Activated T-cell treated with anti-CD3 and anti-CD28 coated beads, Interleukin-2, amount 50 U/mL, for 24 hours (primary cell): ENCODE results near the gene DDX11.
"Not testable (repeated sequence)": the region's sequence is repeated elsewhere in the genome, so short reads cannot be mapped to it uniquely, and the experiment has no call there.

Source experiments
- DNase-seq: peaks from one replicate; pipeline ENCODE4 v3.0.0-alpha.2; 2020
- H3K27ac Mint-ChIP-seq: 2 replicates; pipeline ENCODE4 v1.8.0; 2020; ENCODE audit warnings: mild to moderate bottlenecking, mixed read lengths
- H3K27me3 Mint-ChIP-seq: 2 replicates; pipeline ENCODE4 v1.8.0; 2020; ENCODE audit warnings: mixed read lengths
- H3K36me3 Mint-ChIP-seq: 2 replicates; pipeline ENCODE4 v1.8.0; 2020; ENCODE audit warnings: low read depth, mixed read lengths
- H3K4me1 Mint-ChIP-seq: 2 replicates; pipeline ENCODE4 v1.8.0; 2020; ENCODE audit warnings: low read depth, mixed read lengths
- H3K4me3 Mint-ChIP-seq: 2 replicates; pipeline ENCODE4 v1.8.0; 2020; ENCODE audit warnings: mild to moderate bottlenecking, moderate library complexity, mixed read lengths
- H3K9me3 Mint-ChIP-seq: 2 replicates; pipeline ENCODE4 v1.8.0; 2020; ENCODE audit warnings: mixed read lengths

The DDX11 gene

GRCh38 chr12:31099434-31099833 lies 25.8 kb downstream of the DDX11 start:
- H3K9me3 Mint-ChIP-seq, H3K27me3 Mint-ChIP-seq, H3K4me3 Mint-ChIP-seq, H3K27ac Mint-ChIP-seq, DNase-seq, H3K4me1 Mint-ChIP-seq: not testable (repeated sequence)
- peaks cover 86% of the 10 kb centered on the region for H3K36me3 Mint-ChIP-seq

DNA sequence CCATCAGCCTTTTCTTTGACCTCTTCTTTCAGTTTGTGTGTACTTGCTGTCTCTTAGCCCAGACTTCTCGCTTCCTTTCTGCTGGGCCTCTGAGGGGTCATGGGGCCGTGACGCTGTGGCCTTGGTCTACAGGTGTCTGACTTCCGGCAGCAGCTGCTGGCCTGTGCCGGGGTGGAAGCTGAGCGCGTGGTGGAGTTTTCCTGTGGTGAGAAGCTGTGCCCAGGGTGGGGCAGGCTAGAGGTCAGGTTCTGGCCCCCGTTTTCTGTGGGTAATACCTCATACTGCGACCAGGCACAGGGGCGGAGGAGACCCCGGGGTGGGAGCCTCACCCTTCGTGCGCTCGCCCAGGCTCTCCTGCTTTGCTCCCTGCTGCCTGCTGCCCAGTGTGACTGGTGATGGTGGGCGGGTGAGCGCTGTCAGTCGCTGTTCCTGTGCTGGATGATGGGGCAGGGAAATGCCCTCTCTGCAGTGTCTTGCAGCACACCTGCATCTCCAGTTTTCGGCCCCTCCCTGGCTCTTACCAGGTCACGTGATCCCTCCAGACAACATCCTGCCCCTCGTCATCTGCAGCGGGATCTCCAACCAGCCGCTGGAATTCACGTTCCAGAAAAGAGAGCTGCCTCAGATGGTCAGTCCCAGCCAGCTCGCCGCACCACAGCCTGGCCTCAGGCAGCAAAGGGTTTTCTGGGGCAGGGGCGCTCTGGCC lies 27.0 kb downstream of the DDX11 start:
- not testable (repeated sequence) for H3K4me1 Mint-ChIP-seq, DNase-seq, H3K9me3 Mint-ChIP-seq, H3K4me3 Mint-ChIP-seq, H3K27ac Mint-ChIP-seq, H3K27me3 Mint-ChIP-seq
- peaks cover 78% of the 10 kb centered on the region for H3K36me3 Mint-ChIP-seq

DNA sequence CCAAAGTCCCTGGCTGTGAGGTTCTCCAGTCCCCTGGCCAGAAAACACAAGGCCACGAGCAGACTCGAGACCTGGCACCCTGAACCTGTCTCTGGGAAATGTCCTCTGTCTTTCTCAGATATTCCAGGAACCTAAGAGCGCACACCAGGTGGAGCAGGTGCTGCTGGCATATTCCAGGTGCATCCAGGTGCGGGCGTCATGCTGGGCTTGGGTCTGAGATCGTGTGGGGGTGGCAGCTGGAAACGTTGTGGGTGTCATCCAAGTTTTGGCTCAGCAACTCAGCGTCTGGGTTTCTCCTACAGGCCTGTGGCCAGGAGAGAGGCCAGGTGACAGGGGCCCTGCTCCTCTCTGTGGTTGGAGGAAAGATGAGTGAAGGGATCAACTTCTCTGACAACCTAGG lies 28.5 kb downstream of the DDX11 start:
- not testable (repeated sequence) for H3K27ac Mint-ChIP-seq, H3K27me3 Mint-ChIP-seq, DNase-seq, H3K9me3 Mint-ChIP-seq, H3K4me1 Mint-ChIP-seq, H3K4me3 Mint-ChIP-seq
- H3K36me3 Mint-ChIP-seq, result peaks cover 67% of the 10 kb centered on the region

GRCh38 chr12:31102596-31102995 lies 28.9 kb downstream of the DDX11 start:
- not testable (repeated sequence) for H3K9me3 Mint-ChIP-seq, H3K27ac Mint-ChIP-seq, H3K4me1 Mint-ChIP-seq, DNase-seq, H3K4me3 Mint-ChIP-seq, H3K27me3 Mint-ChIP-seq
- peaks cover 66% of the 10 kb centered on the region for H3K36me3 Mint-ChIP-seq

DNA sequence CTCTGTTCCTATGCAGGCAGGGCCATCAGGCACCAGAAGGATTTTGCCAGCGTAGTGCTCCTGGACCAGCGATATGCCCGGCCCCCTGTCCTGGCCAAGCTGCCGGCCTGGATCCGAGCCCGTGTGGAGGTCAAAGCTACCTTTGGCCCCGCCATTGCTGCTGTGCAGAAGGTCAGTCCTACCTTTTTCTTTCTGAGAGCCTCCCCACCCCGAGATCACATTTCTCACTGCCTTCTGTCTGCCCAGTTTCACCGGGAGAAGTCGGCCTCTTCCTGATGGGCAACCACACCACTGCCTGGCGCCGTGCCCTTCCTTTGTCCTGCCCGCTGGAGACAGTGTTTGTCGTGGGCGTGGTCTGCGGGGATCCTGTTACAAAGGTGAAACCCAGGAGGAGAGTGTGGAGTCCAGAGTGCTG lies 29.9 kb downstream of the DDX11 start:
- DNase-seq, H3K27me3 Mint-ChIP-seq, H3K4me3 Mint-ChIP-seq, H3K4me1 Mint-ChIP-seq, H3K27ac Mint-ChIP-seq, H3K9me3 Mint-ChIP-seq: not testable (repeated sequence)
- H3K36me3 Mint-ChIP-seq, result peaks cover 57% of the 10 kb centered on the region

GRCh38 chr12:31104220-31104619 lies 30.6 kb downstream of the DDX11 start:
- H3K27ac Mint-ChIP-seq, H3K27me3 Mint-ChIP-seq, H3K9me3 Mint-ChIP-seq, H3K4me1 Mint-ChIP-seq, DNase-seq, H3K4me3 Mint-ChIP-seq: not testable (repeated sequence)
- H3K36me3 Mint-ChIP-seq, result peaks cover 54% of the 10 kb centered on the region

GRCh38 chr12:31104773-31105172 lies 31.1 kb downstream of the DDX11 start:
- H3K27me3 Mint-ChIP-seq, H3K9me3 Mint-ChIP-seq, DNase-seq, H3K4me1 Mint-ChIP-seq, H3K27ac Mint-ChIP-seq, H3K4me3 Mint-ChIP-seq: not testable (repeated sequence)
- peaks cover 51% of the 10 kb centered on the region for H3K36me3 Mint-ChIP-seq

GRCh38 chr12:31105668-31106067 lies 32.0 kb downstream of the DDX11 start:
- Mint-ChIP-seq H3K9me3 (no peaks in the 10 kb centered on the region), H3K27ac (no peak overlapping the region), H3K27me3 (peaks cover 3% of the 10 kb centered on the region), H3K4me3 (no peak overlapping the region), H3K36me3 (peaks cover 44% of the 10 kb centered on the region), H3K4me1 (no peaks in the 10 kb centered on the region)
- DNase-seq, result no peak

DNA sequence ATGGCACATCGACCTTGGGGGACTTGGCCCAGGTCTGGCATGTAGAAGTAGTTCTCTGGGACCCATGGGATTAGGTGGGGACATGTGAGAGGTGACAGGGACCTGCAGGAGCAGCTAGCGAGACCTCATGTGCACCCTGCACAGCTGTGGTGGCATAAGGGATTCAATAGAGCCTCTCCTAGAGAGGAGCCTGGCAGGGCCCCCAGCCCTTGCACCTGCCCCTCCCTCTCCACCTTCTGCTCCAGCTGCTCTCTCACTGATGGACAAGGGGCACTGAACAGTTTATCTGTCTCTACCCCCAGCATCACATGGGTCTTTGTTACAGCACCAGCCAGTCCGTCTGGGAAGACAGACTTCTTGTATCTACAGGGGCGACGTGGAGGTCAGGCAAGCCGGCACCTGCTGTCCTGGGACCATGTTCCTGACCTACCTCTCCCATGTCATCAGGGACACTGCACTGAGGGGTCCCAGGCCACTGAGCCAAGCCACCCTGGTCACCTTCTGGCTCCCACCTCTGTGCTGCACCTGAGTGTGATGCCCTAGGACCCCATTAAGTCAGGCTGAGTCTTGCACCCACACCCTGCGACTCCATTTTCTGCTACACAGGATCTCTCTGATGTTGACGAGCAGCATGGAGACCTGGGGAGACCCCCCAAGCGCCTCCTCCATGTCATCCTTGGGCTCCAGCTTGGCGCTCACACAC lies 32.6 kb downstream of the DDX11 start:
- Mint-ChIP-seq H3K27ac (no peak overlapping the region), H3K36me3 (peaks cover 38% of the 10 kb centered on the region), H3K9me3 (no peaks in the 10 kb centered on the region), H3K4me1 (no peaks in the 10 kb centered on the region), H3K4me3 (no peak overlapping the region), H3K27me3 (peaks cover 7% of the 10 kb centered on the region)
- DNase-seq, result no peak

DNA sequence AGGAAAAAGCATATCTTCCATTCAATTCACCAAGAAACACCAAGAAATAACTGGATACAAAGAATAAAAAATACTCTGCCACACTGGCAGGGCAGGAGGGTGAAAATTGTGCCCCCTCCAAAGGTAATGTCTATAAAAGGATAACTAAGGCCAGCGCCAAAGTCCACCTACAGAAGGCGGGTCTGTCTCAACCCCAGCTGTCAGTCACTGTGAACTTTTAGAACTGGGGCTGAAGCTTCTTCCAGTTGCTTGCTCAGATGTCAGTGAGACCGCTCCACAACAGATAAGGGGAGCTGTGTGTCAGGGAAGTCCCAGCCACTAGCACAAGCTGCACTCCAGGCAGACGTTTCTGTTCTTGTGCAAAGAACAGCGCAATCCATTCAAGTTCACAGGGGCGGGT lies 36.1 kb downstream of the DDX11 start:
- H3K27ac Mint-ChIP-seq, H3K9me3 Mint-ChIP-seq, H3K4me3 Mint-ChIP-seq, DNase-seq, H3K36me3 Mint-ChIP-seq, H3K4me1 Mint-ChIP-seq: not testable (repeated sequence)
- H3K27me3 Mint-ChIP-seq, result peaks cover 13% of the 10 kb centered on the region

GRCh38 chr12:31110263-31110662 lies 36.6 kb downstream of the DDX11 start:
- H3K9me3 Mint-ChIP-seq, H3K4me3 Mint-ChIP-seq, H3K4me1 Mint-ChIP-seq, H3K36me3 Mint-ChIP-seq, DNase-seq, H3K27ac Mint-ChIP-seq: not testable (repeated sequence)
- peaks cover 16% of the 10 kb centered on the region for H3K27me3 Mint-ChIP-seq

- DNase-seq, H3K4me3 Mint-ChIP-seq, H3K9me3 Mint-ChIP-seq, H3K36me3 Mint-ChIP-seq, H3K27ac Mint-ChIP-seq: not testable (repeated sequence)
- peaks cover 34% of the 10 kb centered on the region for H3K27me3 Mint-ChIP-seq
- H3K4me1 Mint-ChIP-seq, result peaks cover 13% of the 10 kb centered on the region
These were observed 41.5 kb downstream of the DDX11 start for GRCh38 chr12:31115092-31115601.

GRCh38 chr12:31116846-31117202 lies 43.2 kb downstream of the DDX11 start:
- H3K4me3 Mint-ChIP-seq, result peak overlapping the region; percentile 73
- not testable (repeated sequence) for H3K36me3 Mint-ChIP-seq

DNA sequence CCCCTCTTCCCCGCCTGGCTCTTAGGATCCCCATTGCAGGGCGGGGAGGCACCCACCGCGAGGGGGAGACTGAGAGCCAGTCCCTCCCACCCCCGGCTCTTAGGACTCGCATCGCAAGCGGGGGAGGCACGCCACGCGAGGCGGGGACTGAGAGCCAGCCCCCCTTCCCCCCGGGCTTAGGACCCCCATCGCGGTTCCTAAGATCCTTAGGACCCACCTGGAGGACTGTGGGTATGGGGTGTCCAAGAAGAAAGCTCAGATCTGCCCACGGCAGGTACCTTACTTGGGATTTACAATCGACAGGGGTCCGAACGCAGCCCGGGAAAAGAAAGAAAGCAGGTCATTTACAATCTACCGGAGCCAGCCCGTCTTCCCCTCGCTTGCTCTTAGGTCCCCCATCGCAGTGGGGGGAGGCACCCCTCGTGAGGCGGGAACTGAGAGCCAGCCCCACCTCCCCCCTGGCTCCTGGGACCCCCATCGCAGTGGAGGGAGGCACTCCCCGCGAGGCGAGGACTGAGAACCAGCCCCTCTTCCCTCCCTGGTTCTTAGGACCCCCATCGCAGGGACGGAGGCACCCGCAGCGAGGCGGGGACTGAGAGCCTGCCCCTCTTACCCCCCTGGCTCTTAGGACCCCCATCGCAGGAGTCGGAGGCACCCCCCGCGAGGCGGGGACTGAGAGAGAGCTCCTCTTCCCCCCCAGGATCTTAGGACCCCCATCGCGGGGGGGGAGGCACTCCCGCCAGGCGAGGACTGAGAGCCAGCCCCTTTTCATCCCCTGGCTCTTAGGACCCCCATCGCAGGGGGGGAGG lies 43.7 kb downstream of the DDX11 start:
- peak overlapping the region; percentile 73 for H3K4me3 Mint-ChIP-seq
- H3K27ac Mint-ChIP-seq, result peak overlapping the region; percentile 18
- H3K9me3 Mint-ChIP-seq, result no peaks in the 10 kb centered on the region
- peak; percentile 78 for DNase-seq
- H3K27me3 Mint-ChIP-seq, result peaks cover 32% of the 10 kb centered on the region
- peaks cover 15% of the 10 kb centered on the region for H3K4me1 Mint-ChIP-seq
- no peaks in the 10 kb centered on the region for H3K36me3 Mint-ChIP-seq

More at GRCh38 chr12:31116846-31117202, 43.2 kb downstream of the DDX11 start:
- H3K27ac Mint-ChIP-seq, DNase-seq, H3K9me3 Mint-ChIP-seq: not testable (repeated sequence)
- peaks cover 15% of the 10 kb centered on the region for H3K4me1 Mint-ChIP-seq
- H3K27me3 Mint-ChIP-seq, result peaks cover 32% of the 10 kb centered on the region
